HG02840 (cell line): Measurements from ENCODE around the gene RNF151.

Source experiments
- ATAC-seq: cut with Tn5 transposase; IDR thresholded peaks from one replicate; pipeline ENCODE4 v1.9.1; 2021; ENCODE audit warnings: mild to moderate bottlenecking, moderate library complexity, moderate number of reproducible peaks; ENCODE audit not compliant: unreplicated experiment, low FRiP score

The RNF151 gene

DNA sequence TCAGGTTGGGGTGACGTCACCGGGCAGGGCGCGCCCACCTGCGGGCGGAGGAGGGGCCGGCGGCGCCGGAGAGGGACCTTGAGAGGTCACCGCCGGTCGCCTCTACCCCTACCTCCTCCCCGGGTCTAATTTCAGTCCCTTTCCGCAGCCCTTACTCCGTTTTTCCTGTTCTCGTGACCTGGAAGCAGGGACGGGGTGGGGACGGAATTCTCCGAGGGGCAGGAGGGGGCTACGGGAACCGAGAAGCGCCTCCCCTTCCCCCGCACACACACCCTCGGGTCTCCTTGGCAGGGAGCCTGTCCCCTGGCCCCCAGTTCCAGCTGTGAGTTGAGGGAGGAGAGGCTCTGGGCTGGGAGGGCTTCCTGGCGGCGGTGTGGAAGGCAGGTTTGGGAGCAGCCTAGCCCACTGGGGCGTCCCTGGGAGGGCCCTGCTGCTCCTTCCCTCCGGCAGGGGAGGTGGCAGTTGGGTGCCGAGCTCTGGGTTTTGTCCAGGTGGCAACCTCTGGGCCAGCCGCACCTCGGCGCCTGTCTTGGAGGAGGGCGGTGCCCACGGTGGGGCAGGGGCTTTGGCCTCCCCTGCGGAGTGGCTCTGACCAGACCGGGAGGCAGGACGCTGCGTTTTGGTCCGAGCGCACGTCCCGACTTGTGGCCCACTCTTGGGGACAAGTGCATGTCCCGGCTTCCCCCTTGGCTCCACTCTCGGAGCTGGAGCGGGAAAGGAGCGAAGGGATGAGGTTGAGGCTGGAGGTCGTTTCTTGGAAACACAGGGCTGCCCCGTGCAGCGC is 23.9 kb downstream of the RNF151 start:
- ATAC-seq, result peak; percentile 1

- ATAC-seq, result peak; percentile 34
Measured at GRCh38 chr16:1991135-1991551, 24.5 kb downstream of the RNF151 start.

DNA sequence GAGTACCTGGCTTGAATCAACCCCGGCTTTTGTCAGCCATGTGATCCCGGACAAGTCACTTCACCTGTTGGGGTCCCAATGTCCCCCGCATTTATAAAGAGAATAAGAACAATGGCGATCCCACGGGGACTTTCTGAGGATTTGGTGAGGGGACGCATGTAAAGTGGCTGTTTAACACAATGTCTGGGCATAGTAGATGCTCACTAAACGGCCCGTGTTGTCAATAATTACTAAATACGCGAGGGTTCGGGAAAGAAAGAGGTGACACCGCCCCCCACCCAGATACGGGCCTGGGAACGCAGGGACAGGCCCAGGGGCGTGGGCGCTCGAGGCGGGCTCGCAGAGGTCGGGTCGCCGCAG is 24.9 kb downstream of the RNF151 start:
- peak; percentile 36 for ATAC-seq

- peak; percentile 50 for ATAC-seq
Measured at GRCh38 chr16:1991948-1992703, 25.5 kb downstream of the RNF151 start.

DNA sequence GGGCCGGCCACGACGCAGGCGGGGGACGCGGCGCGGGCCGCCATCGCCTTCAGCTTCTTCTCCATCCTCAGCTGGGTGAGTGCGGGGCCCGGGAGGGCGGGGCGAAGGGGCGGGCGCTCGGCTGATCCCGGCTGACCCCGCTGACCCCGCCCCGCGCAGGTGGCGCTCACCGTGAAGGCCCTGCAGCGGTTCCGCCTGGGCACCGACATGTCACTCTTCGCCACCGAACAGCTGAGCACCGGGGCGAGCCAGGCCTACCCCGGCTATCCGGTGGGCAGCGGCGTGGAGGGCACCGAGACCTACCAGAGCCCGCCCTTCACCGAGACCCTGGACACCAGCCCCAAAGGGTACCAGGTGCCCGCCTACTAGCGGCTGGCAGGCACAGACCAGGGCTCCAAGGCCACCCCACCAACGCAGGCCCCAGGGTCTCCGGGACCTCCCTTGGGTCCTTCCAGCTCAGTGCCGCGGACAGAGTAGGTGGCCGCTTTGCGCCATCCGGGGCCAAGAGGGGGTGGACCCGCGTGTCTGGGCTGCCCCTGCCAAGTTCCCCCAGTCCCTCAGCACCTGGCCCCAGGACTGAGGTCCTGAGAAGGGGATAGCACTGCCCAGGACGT is 26.2 kb downstream of the RNF151 start:
- no peak for ATAC-seq

GRCh38 chr16:1993731-1994131 is 27.1 kb downstream of the RNF151 start:
- no peak for ATAC-seq

GRCh38 chr16:1997494-1998359 is 31.1 kb downstream of the RNF151 start:
- ATAC-seq, result no peak

GRCh38 chr16:1998360-1998835 is 31.7 kb downstream of the RNF151 start:
- no peak for ATAC-seq

DNA sequence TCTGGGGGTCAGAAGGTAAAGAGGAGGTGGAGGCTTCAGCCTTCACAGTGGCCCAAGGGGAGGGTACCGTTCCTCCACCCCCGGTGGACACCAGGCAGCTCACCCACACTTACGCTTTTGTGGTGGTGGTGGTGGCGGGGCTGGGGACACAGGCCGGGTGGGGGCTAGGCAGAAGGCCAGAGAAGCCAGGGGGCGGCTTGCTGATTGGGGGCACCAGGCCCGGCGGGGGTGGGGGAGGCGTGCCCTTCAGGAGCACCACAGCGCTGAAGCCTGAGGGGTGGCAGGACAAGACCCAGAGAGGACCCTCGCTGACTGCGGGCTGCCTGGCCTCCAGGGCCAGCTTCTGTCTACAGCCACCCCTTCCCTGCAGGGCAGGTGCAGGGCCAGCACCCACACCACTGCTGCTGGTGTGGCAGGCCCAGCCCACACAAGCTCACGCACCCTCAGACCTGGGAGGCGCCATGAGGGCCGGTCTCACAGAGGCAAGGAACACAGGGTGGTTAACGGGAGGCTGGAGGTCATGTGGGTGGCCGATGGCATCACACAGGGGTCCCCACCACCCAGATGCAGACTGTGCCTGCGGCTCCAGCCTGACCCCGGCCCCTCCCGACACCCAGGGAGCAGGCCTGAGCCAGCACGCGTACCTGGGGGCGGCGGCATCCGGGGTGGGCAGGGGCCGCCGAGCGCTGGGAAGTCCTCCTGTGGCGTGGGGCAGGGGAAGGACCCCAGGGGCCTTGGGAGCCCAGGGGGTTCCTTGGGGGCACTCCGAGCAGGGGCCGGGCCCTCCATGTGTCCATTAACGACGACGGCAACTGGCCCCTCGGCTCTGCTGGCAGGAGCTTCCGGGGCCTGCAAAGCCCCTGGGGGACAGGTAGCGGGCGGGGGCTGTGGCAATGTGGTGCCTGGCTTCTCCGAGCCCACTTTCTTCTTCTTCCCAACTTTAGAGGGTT is 32.5 kb downstream of the RNF151 start:
- ATAC-seq, result no peak

DNA sequence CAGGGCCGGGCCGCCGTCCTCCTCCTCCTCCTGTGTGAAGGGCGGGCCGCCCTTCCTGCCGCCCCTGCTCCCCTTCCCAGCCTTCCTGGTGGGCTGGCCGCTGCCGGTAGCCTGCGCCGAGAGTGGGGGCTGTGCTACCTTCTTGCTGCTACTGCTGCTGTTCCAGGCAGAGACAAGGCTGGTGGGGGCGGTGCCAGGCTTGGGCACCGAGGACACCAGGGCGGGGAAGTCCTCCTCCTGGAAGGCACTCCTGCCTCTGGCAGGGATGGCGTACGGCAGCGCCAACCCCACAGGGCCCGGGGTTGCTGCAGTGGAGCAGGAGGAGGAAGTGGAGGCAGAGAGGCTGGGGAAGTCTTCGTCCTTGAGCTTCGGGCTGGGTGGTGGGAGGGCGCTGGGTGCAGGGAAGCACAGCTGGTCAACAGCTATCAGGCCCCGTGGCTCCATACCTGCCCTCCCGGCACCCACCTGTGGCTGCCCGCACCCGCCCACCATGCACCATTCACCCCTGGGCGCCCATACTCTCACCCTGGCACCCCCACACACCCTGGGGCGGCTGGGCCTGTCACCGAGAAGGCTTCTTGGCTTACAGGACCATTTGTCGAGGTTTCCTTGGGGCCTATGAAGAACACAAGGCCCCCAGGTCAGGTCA is 33.3 kb downstream of the RNF151 start:
- no peak for ATAC-seq

DNA sequence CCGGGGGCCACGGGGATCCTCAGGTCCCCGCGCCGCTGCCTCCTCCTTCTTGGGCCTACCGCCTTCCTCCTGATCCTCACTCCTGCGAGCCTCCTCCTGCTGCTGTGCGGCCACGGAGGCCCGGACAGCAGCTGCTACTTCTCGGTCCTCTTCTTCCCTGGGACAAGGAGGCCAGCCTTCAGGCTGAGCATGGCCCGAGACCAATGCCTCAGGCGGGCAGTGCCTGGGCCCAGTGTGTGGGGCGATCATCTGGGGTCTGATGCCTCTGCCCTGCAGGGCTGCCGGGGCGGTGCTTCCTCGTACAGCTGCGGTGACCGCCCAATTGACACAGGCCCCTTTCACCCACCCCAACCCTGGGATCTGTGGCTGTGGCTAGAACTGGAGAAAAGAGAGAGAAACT is 34.4 kb downstream of the RNF151 start:
- ATAC-seq, result no peak

- no peak for ATAC-seq
Measured at GRCh38 chr16:2001456-2002355, 35.0 kb downstream of the RNF151 start.

- no peak for ATAC-seq
Measured at GRCh38 chr16:2002406-2003230, 36.0 kb downstream of the RNF151 start.

DNA sequence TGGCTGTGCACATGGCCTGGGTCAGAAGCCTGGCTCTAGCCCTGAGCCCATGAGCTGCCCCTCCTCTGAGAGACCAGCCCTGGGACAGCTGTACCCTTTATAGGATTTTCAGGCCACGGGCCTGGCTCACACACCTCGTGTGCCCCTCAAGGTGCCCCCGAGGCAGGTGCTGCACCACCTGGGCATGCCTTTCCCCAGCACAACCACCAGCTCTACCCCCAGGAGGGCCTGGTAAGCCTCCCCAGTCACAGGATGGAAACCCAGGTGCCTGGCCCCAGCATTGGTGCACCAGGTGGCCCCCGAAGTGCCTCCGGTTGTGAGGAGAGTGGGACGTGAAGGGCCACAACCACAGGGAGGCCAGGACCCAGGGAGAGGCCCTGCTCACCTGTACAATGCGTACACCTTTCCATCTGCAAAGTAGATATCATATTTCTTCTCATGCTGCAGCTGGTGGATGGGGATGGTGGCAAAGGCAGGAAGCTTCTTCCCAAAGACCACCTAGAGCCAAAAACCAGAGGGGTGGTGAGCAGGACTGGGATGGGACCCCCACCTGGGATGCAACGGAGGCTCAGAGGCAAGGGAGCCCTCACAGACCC is 36.7 kb downstream of the RNF151 start:
- no peak for ATAC-seq

- no peak for ATAC-seq
Measured at GRCh38 chr16:2003827-2004641, 37.4 kb downstream of the RNF151 start.
